HG03066 (cell line): ENCODE data around the gene CD300LD.
A peak's percentile ranks its signal among the peaks of the same experiment; 100 is the strongest.

Experiments
- ATAC-seq: cut with Tn5 transposase; IDR thresholded peaks from one replicate; pipeline ENCODE4 v1.9.1; 2021; ENCODE audit warnings: low read depth; ENCODE audit not compliant: unreplicated experiment

CD300LD gene

GRCh38 chr17:74547264-74547663 lies 44.8 kb downstream of the CD300LD start:
- no peak for ATAC-seq

GRCh38 chr17:74546586-74546985 lies 45.5 kb downstream of the CD300LD start:
- no peak for ATAC-seq

GRCh38 chr17:74545843-74546230 lies 46.2 kb downstream of the CD300LD start, which contains the start of gene CD300C:
Gene CD300C (minus strand): TSS chr17:74546115. CDS start chr17:74545782, 333 bp downstream.
- no peak for ATAC-seq

- no peak for ATAC-seq
Measured at GRCh38 chr17:74544991-74545842, 46.9 kb downstream of the CD300LD start.

GRCh38 chr17:74543891-74544760 lies 48.0 kb downstream of the CD300LD start:
- no peak for ATAC-seq

GRCh38 chr17:74543406-74543805 lies 48.7 kb downstream of the CD300LD start:
- ATAC-seq = no peak

- ATAC-seq = no peak
Measured at GRCh38 chr17:74542727-74543383, 49.2 kb downstream of the CD300LD start.

- no peak for ATAC-seq
Measured at GRCh38 chr17:74542166-74542565, 49.9 kb downstream of the CD300LD start.

- no peak for ATAC-seq
Measured at GRCh38 chr17:74541176-74542111, 50.6 kb downstream of the CD300LD start.

- no peak for ATAC-seq
Measured at GRCh38 chr17:74539281-74539820, 52.7 kb downstream of the CD300LD start.

- ATAC-seq = no peak
Measured at GRCh38 chr17:74536890-74537289, 55.2 kb downstream of the CD300LD start.

- peak; percentile 49 for ATAC-seq
Measured at GRCh38 chr17:74532115-74532514, 60.0 kb downstream of the CD300LD start.

GRCh38 chr17:74531231-74531761 lies 60.8 kb downstream of the CD300LD start, which contains the start of gene CD300LB:
Gene CD300LB (minus strand): TSS chr17:74531475. CDS start chr17:74531350, 125 bp downstream.
- ATAC-seq = no peak

GRCh38 chr17:74530831-74531150 lies 61.3 kb downstream of the CD300LD start:
- no peak for ATAC-seq
